ENCODE data around the gene S100A7A. TPM values are rescaled to one million over a fixed set of nuclear protein-coding genes. Genes with fewer than 3 reads are reported as not detected.

Gene S100A7A
- polyA plus RNA-seq (2013, experiment 1 of 4), result not detected
- polyA plus RNA-seq (2013, experiment 2 of 4), result not detected
- not detected for polyA plus RNA-seq (2013, experiment 3 of 4)
- not detected for polyA plus RNA-seq (2013, experiment 4 of 4)

- no peaks in the 10 kb centered on the region for H3K4me1 ChIP-seq (ENCODE audit: control insufficient read depth, insufficient read depth, low read length)
- H3K27me3 ChIP-seq (ENCODE audit: control insufficient read depth, insufficient read depth, low read length, poor library complexity, severe bottlenecking), result no peaks in the 10 kb centered on the region
- H3K27ac ChIP-seq (ENCODE audit: insufficient read depth, low read depth, low read length, poor library complexity, severe bottlenecking), result no peak within 1 kb of the TSS
- no peaks in the 10 kb centered on the region for H3K36me3 ChIP-seq (ENCODE audit: control insufficient read depth, insufficient read depth, low read length)
- 80 to 85% methylated on average over 6 of the region's 6 CpGs for WGBS, 2 experiments
- H3K9me3 ChIP-seq (ENCODE audit: control insufficient read depth, low read length), result no peaks in the 10 kb centered on the region
- no peak within 1 kb of the TSS for H3K4me3 ChIP-seq (ENCODE audit: insufficient read depth, low read depth, low read length)
These were observed at the start of gene S100A7A for GRCh38 chr1:153415850-153416570. Gene S100A7A, plus strand, starts transcription at chr1:153416520. Its CDS starts 1,563 bp downstream, at chr1:153418083.

- Histone ChIP-seq H3K9me3 (ENCODE audit: control insufficient read depth, low read length) (no peaks in the 10 kb centered on the region), H3K4me1 (ENCODE audit: control insufficient read depth, insufficient read depth, low read length) (no peaks in the 10 kb centered on the region), H3K27me3 (ENCODE audit: control insufficient read depth, insufficient read depth, low read length, poor library complexity, severe bottlenecking) (no peaks in the 10 kb centered on the region), H3K36me3 (ENCODE audit: control insufficient read depth, insufficient read depth, low read length) (no peaks in the 10 kb centered on the region), H3K4me3 (ENCODE audit: insufficient read depth, low read depth, low read length) (no peak overlapping the region), H3K27ac (ENCODE audit: insufficient read depth, low read depth, low read length, poor library complexity, severe bottlenecking) (no peak overlapping the region)
- 83 to 93% methylated on average over 2 of the region's 2 CpGs for WGBS, 2 experiments
These were observed 49.2 kb upstream of the S100A7A start for GRCh38 chr1:153367090-153367489.

- Histone ChIP-seq H3K27ac (ENCODE audit: insufficient read depth, low read depth, low read length, poor library complexity, severe bottlenecking) (no peak overlapping the region), H3K9me3 (ENCODE audit: control insufficient read depth, low read length) (no peaks in the 10 kb centered on the region), H3K27me3 (ENCODE audit: control insufficient read depth, insufficient read depth, low read length, poor library complexity, severe bottlenecking) (no peaks in the 10 kb centered on the region), H3K4me3 (ENCODE audit: insufficient read depth, low read depth, low read length) (no peak overlapping the region), H3K36me3 (ENCODE audit: control insufficient read depth, insufficient read depth, low read length) (no peaks in the 10 kb centered on the region), H3K4me1 (ENCODE audit: control insufficient read depth, insufficient read depth, low read length) (no peaks in the 10 kb centered on the region)
- 80 to 89% methylated on average over 1 of the region's 2 CpGs for WGBS, 2 experiments
These were observed 47.8 kb upstream of the S100A7A start for GRCh38 chr1:153368495-153368894.

DNA sequence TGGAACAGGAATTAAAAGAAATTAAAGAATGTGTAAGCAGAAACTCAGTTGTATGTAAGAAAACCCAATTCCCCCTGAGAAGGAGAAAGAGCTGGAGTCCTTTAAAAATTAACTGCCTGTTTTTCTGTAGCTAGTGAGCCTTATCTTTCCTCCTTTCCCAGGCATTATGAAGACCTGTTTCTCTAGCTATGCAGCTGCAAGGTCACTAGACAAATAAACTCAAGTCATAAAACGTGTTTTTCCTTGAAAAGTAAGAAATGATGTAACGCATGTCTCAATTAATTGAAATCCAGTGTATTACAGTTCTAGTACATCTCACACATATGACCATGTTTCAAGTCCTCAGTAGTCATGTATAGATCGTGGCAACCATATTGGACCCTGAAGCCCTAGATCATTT, 46.2 kb upstream of the S100A7A start:
- Histone ChIP-seq H3K9me3 (ENCODE audit: control insufficient read depth, low read length) (no peaks in the 10 kb centered on the region), H3K36me3 (ENCODE audit: control insufficient read depth, insufficient read depth, low read length) (no peaks in the 10 kb centered on the region), H3K27ac (ENCODE audit: insufficient read depth, low read depth, low read length, poor library complexity, severe bottlenecking) (no peak overlapping the region), H3K27me3 (ENCODE audit: control insufficient read depth, insufficient read depth, low read length, poor library complexity, severe bottlenecking) (no peaks in the 10 kb centered on the region), H3K4me1 (ENCODE audit: control insufficient read depth, insufficient read depth, low read length) (no peaks in the 10 kb centered on the region), H3K4me3 (ENCODE audit: insufficient read depth, low read depth, low read length) (no peak overlapping the region)
- 85 to 94% methylated on average over 3 of the region's 3 CpGs for WGBS, 2 experiments

DNA sequence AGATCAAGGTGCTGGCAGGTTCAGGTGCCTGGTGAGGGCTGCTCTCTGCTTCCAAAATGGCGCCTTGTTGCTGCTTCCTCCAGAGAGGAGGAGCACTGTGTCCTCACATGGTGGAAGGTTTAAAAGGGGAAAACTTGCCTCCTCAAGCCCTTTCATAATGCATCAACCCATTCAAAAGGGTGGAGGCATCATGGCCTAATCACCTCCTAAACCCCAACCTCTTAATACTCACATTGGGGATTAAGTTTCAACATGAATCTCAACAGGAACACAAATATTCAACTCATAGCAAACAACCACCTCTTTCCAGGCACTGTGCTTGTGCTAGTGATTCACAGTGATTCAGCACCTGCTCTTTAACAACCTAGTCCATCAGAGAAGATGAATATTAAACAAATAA, 45.1 kb upstream of the S100A7A start:
- no peak overlapping the region for H3K4me3 ChIP-seq (ENCODE audit: insufficient read depth, low read depth, low read length)
- H3K27ac ChIP-seq (ENCODE audit: insufficient read depth, low read depth, low read length, poor library complexity, severe bottlenecking), result no peak overlapping the region
- H3K36me3 ChIP-seq (ENCODE audit: control insufficient read depth, insufficient read depth, low read length), result no peaks in the 10 kb centered on the region
- H3K27me3 ChIP-seq (ENCODE audit: control insufficient read depth, insufficient read depth, low read length, poor library complexity, severe bottlenecking), result no peaks in the 10 kb centered on the region
- 91 to 92% methylated on average over 1 of the region's 1 CpG for WGBS, 2 experiments
- no peaks in the 10 kb centered on the region for H3K9me3 ChIP-seq (ENCODE audit: control insufficient read depth, low read length)
- H3K4me1 ChIP-seq (ENCODE audit: control insufficient read depth, insufficient read depth, low read length), result no peaks in the 10 kb centered on the region

- no peak overlapping the region for H3K4me3 ChIP-seq (ENCODE audit: insufficient read depth, low read depth, low read length)
- no peaks in the 10 kb centered on the region for H3K4me1 ChIP-seq (ENCODE audit: control insufficient read depth, insufficient read depth, low read length)
- H3K27me3 ChIP-seq (ENCODE audit: control insufficient read depth, insufficient read depth, low read length, poor library complexity, severe bottlenecking), result no peaks in the 10 kb centered on the region
- H3K36me3 ChIP-seq (ENCODE audit: control insufficient read depth, insufficient read depth, low read length), result no peaks in the 10 kb centered on the region
- no peaks in the 10 kb centered on the region for H3K9me3 ChIP-seq (ENCODE audit: control insufficient read depth, low read length)
- no peak overlapping the region for H3K27ac ChIP-seq (ENCODE audit: insufficient read depth, low read depth, low read length, poor library complexity, severe bottlenecking)
- WGBS, 2 experiments, result 87 to 89% methylated on average over 2 of the region's 2 CpGs
These were observed 43.7 kb upstream of the S100A7A start for GRCh38 chr1:153372571-153372970.

- Histone ChIP-seq H3K4me3 (ENCODE audit: insufficient read depth, low read depth, low read length) (no peak overlapping the region), H3K27ac (ENCODE audit: insufficient read depth, low read depth, low read length, poor library complexity, severe bottlenecking) (no peak overlapping the region), H3K27me3 (ENCODE audit: control insufficient read depth, insufficient read depth, low read length, poor library complexity, severe bottlenecking) (no peaks in the 10 kb centered on the region), H3K9me3 (ENCODE audit: control insufficient read depth, low read length) (no peaks in the 10 kb centered on the region), H3K36me3 (ENCODE audit: control insufficient read depth, insufficient read depth, low read length) (no peaks in the 10 kb centered on the region), H3K4me1 (ENCODE audit: control insufficient read depth, insufficient read depth, low read length) (no peaks in the 10 kb centered on the region)
- WGBS, 2 experiments, result 71 to 94% methylated on average over 2 of the region's 2 CpGs
These were observed 42.2 kb upstream of the S100A7A start for GRCh38 chr1:153374071-153374470.

GRCh38 chr1:153375511-153375910, 40.8 kb upstream of the S100A7A start, which contains the start of gene S100A12:
Gene S100A12, minus strand, starts transcription at chr1:153375621. Its CDS starts 1,029 bp downstream, at chr1:153374592.
- H3K27me3 ChIP-seq (ENCODE audit: control insufficient read depth, insufficient read depth, low read length, poor library complexity, severe bottlenecking), result no peaks in the 10 kb centered on the region
- no peaks in the 10 kb centered on the region for H3K4me1 ChIP-seq (ENCODE audit: control insufficient read depth, insufficient read depth, low read length)
- no peaks in the 10 kb centered on the region for H3K9me3 ChIP-seq (ENCODE audit: control insufficient read depth, low read length)
- WGBS, 2 experiments, result 95 to 100% methylated on average over 1 of the region's 1 CpG
- H3K27ac ChIP-seq (ENCODE audit: insufficient read depth, low read depth, low read length, poor library complexity, severe bottlenecking), result no peak within 1 kb of the TSS
- H3K4me3 ChIP-seq (ENCODE audit: insufficient read depth, low read depth, low read length), result no peak within 1 kb of the TSS
- no peaks in the 10 kb centered on the region for H3K36me3 ChIP-seq (ENCODE audit: control insufficient read depth, insufficient read depth, low read length)

GRCh38 chr1:153379591-153379990, 36.7 kb upstream of the S100A7A start:
- WGBS, 2 experiments, result 92 to 95% methylated on average over 10 of the region's 10 CpGs

DNA sequence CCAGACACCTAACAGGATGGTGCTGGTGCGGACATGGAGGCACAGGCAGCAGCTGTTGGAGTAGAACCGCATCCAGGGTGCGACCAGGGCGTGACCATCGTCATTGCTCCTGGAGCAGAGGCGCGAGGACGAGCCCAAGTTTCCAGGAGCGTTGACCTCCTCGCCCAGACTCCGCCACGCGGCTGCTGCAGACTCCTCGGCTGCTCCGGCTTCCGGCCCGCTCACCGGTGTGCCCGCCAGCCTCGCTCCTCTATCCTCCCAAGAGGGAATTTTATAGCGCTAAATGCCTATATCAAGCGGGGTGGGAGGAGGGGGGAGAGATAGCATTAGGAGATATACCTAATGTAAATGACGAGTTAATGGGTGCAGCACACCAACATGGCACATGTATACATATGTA, 35.6 kb upstream of the S100A7A start:
- H3K36me3 ChIP-seq (ENCODE audit: control insufficient read depth, insufficient read depth, low read length), result no peaks in the 10 kb centered on the region
- no peaks in the 10 kb centered on the region for H3K4me1 ChIP-seq (ENCODE audit: control insufficient read depth, insufficient read depth, low read length)
- no peak overlapping the region for H3K4me3 ChIP-seq (ENCODE audit: insufficient read depth, low read depth, low read length)
- no peak overlapping the region for H3K27ac ChIP-seq (ENCODE audit: insufficient read depth, low read depth, low read length, poor library complexity, severe bottlenecking)
- no peaks in the 10 kb centered on the region for H3K9me3 ChIP-seq (ENCODE audit: control insufficient read depth, low read length)
- H3K27me3 ChIP-seq (ENCODE audit: control insufficient read depth, insufficient read depth, low read length, poor library complexity, severe bottlenecking), result no peaks in the 10 kb centered on the region
- 94 to 96% methylated on average over 22 of the region's 23 CpGs for WGBS, 2 experiments

More at GRCh38 chr1:153379591-153379990, 36.7 kb upstream of the S100A7A start:
- Histone ChIP-seq H3K4me3 (ENCODE audit: insufficient read depth, low read depth, low read length) (no peak overlapping the region), H3K27ac (ENCODE audit: insufficient read depth, low read depth, low read length, poor library complexity, severe bottlenecking) (no peak overlapping the region), H3K27me3 (ENCODE audit: control insufficient read depth, insufficient read depth, low read length, poor library complexity, severe bottlenecking) (no peaks in the 10 kb centered on the region), H3K9me3 (ENCODE audit: control insufficient read depth, low read length) (no peaks in the 10 kb centered on the region), H3K36me3 (ENCODE audit: control insufficient read depth, insufficient read depth, low read length) (no peaks in the 10 kb centered on the region), H3K4me1 (ENCODE audit: control insufficient read depth, insufficient read depth, low read length) (no peaks in the 10 kb centered on the region)

Measured in ectodermal cell (in vitro differentiated cells).